GM19193 (cell line): ENCODE measurements around the gene RSU1.

Source experiments
- POLR2A ChIP-seq: IDR thresholded peaks from 4 replicates; pipeline ENCODE4 v1.6.1; 2011; ENCODE audit not compliant: insufficient read depth, insufficient read length; ENCODE audit errors: extremely low read depth

Gene RSU1

GRCh38 chr10:16777473-16778370 lies 39.5 kb downstream of the RSU1 start:
- no peak for TF ChIP-seq POLR2A

- no peak for TF ChIP-seq POLR2A
These were observed 40.3 kb downstream of the RSU1 start for GRCh38 chr10:16776896-16777295.

- TF ChIP-seq POLR2A, result no peak
These were observed 43.9 kb downstream of the RSU1 start for GRCh38 chr10:16773334-16773733.

- TF ChIP-seq POLR2A, result no peak
These were observed 46.6 kb downstream of the RSU1 start for GRCh38 chr10:16770670-16771069.

GRCh38 chr10:16770141-16770540 lies 47.1 kb downstream of the RSU1 start:
- TF ChIP-seq POLR2A, result no peak

GRCh38 chr10:16769331-16769730 lies 47.9 kb downstream of the RSU1 start:
- TF ChIP-seq POLR2A, result no peak

GRCh38 chr10:16768702-16769101 lies 48.5 kb downstream of the RSU1 start:
- TF ChIP-seq POLR2A, result no peak

- TF ChIP-seq POLR2A, result no peak
These were observed 51.5 kb downstream of the RSU1 start for GRCh38 chr10:16765509-16766375.

- no peak for TF ChIP-seq POLR2A
These were observed 55.9 kb downstream of the RSU1 start for GRCh38 chr10:16761300-16761699.

GRCh38 chr10:16756561-16757221 lies 60.5 kb downstream of the RSU1 start:
- no peak for TF ChIP-seq POLR2A

GRCh38 chr10:16754765-16755164 lies 62.5 kb downstream of the RSU1 start:
- TF ChIP-seq POLR2A, result no peak

- TF ChIP-seq POLR2A, result no peak
These were observed 65.1 kb downstream of the RSU1 start for GRCh38 chr10:16752099-16752498.

- TF ChIP-seq POLR2A, result no peak
These were observed 66.0 kb downstream of the RSU1 start for GRCh38 chr10:16751244-16751643.

GRCh38 chr10:16750461-16750860 lies 66.8 kb downstream of the RSU1 start:
- TF ChIP-seq POLR2A, result no peak

GRCh38 chr10:16748749-16749148 lies 68.5 kb downstream of the RSU1 start:
- no peak for TF ChIP-seq POLR2A
